Stimulated activated CD4-positive, alpha-beta T cell treated with anti-CD3 and anti-CD28 coated beads, TNF-alpha, amount 100 ng/mL, for 48 hours (primary cell): ENCODE data around the gene ADAT3.

Source experiments
- DNase-seq, 3 donors: peaks; one replicate each; pipeline ENCODE4 v3.0.0-alpha.2; 2020; ENCODE audit warnings: low read depth in 3 of 3

Gene ADAT3

DNA sequence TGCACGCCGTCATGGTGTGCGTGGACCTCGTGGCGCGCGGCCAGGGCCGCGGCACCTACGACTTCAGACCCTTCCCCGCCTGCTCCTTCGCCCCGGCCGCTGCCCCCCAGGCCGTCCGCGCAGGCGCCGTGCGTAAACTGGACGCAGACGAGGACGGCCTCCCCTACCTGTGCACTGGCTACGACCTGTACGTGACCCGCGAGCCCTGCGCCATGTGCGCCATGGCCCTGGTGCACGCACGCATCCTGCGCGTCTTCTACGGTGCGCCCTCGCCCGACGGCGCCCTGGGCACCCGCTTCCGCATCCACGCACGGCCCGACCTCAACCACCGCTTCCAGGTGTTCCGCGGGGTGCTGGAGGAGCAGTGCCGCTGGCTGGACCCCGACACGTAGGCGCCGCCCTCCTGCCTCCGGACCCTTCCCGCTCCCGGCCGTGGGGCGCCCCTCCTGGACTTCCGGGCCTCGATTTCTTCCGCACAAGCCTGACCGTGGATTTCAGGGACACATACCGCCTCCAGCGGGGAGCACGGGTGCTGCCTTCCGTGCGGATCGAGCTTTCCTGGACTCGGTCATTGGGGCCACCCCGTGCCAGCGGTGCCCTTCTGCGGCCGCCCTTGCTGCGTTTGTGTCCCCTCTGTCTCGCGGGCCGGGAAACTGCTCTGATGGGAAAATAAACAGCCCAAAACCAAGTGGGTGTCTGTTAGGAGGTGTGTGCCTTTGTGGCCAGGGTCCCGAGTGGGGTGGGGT, 7.7 kb downstream of the ADAT3 start:
- DNase-seq, result no peak

DNA sequence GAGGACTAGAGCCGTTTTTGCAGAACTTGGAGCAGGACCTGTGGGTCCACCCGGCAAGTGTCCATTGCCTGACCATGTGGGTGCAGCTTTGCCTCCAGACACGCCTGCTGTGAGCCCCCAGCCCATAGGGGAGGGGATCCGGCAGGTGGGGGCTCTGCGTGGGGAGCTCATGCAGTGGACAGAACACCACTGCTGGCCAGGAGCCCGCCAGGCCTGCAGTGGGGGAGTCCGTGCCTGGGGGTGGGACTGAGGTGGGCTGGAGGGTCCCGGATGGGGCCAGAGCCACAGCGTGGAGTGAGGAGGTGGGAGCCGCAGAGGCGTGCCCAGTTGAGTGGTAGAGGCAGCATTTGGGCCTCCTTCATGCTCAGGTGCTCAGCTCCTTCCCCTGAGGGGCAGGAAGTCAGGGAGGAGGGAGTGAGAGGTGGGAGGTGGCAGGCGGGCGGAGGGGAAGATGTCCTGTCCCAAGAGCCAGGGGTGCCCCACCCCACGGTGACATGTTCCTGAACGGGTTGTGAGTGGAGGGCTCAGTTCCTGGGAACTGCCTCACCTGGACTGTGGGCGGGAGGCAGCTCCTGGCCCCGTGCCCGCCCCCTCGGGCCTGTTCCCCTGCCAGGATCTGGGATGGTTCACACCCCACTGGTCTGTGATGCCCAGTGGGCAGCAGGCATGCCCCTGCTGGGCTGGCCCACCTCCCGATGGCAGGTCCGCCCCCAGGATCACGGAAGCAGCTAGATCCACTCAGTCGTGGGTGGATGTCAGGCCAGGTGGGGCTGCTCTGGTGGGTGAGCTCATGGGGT, 8.8 kb downstream of the ADAT3 start:
- no peak for DNase-seq

DNA sequence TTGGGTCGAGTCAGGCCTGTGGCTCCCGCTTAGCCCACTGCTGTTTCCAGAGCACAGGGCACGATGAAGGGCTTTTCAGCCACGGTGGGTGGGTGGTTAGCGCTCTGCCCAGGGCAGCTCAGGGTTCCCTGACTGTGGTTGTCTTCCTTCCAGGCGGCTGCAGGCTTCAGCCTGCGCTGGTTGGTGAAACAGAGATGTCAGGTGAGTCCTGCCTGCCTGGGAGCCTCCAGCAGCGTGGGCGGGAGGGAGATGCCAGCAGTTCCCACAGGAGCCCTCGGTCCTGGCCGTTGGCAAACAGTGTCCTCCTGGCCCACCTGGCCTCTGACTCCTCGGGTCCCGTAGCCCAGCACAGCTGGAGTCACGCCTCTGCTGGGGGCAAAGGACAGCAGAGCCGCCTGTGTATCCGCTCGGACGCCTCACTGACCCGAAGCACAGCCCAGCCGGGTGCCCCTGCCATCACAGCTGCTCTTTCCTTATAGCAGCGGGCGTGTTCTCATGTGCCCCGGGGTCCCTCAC, 9.7 kb downstream of the ADAT3 start:
- no peak for DNase-seq

DNA sequence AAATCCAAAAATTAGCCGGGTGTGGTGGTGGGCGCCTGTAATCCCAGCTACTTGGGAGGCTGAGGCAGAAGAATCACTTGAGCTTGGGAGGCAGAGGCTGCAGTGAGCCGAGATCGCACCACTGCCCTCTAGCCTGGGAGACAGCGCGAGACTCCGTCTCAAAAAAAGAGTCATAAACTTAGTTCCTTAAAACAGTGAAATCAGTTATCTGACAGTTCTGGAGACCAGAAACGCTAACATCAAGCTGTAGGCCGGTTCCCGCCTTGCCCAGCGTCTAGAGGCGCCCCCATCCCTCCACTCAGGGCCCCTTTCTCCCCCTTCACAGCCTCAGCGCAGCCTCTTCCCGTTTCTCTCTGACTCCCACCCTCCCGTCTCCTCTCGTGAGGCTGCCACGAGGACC, 11.9 kb downstream of the ADAT3 start:
- DNase-seq, result no peak

DNA sequence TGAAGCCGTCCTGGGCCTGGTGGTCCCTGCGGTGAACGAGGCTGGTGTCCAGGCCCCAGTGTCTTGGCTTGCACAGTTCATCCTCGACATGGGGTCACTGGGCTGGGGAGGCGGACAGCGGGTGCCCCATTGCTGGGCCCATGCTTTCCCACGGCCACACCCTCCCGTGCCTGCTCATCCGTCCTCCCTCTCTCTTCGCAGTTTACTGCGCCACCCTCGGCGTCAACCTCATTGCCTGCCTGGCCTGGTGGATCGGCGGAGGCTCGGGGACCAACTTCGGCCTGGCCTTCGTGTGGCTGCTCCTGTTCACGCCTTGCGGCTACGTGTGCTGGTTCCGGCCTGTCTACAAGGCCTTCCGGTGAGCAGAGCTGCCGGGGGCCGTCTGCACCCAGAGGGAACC, 12.7 kb downstream of the ADAT3 start:
- DNase-seq, result no peak

DNA sequence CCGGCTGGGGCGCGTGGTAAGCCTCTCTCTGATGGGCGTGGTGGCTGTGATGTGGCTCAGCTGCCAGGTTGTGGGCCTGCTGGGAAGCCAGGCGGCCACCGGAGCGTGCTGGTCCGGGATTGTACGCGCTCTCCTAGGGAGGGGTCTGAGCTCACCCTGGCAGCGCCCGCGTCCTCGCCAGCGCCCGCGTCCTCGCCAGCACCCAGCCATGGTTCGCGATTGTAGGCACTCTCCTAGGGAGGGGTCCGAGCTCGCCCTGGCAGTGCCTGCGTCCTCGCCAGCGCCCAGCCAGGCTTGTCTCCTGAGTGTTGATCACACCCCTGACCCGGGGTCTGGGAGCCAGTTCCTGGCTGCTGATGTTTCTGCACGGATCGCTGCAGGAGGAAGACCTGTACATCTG, 13.8 kb downstream of the ADAT3 start:
- no peak for DNase-seq

DNA sequence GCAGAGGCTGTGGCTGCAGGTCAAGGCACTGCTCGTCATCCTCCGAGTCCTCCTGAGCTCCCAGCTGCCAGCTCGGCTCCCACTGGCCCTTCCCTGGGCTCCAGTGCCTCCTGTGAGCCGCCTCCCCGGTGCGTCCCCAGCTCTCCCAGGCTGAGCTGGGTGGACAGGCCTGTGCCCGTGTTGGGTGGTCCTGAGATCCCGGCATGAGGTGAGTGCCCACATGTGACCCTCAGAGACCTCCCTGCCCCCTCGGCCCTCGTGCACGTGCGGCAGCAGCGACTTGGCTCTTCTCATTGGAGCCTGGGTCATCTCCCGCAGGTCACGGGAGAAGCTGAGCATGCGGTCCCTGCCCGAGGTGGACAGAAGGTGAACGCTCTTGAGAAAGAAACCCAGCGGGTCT, 15.4 kb downstream of the ADAT3 start:
- DNase-seq, result no peak

DNA sequence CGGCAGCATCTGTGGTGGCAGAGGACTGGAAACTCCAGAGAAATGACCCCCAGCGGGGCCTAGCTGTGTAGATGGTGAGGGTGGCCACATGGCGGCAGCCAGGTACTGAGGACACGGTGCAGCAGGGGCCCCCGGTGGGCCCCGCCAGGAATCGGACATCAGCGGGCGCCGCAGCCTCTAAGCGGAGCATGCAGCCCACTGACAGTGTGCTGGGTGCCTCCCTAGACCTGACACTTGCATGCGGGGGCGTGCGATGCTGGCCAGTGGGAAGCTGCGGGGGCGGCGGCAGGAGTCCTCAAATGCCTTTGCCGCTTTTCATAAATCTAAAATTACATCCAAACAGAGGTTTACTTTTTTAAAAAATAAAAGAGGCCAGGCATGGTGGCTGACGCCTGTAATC, 16.1 kb downstream of the ADAT3 start:
- DNase-seq, result no peak

DNA sequence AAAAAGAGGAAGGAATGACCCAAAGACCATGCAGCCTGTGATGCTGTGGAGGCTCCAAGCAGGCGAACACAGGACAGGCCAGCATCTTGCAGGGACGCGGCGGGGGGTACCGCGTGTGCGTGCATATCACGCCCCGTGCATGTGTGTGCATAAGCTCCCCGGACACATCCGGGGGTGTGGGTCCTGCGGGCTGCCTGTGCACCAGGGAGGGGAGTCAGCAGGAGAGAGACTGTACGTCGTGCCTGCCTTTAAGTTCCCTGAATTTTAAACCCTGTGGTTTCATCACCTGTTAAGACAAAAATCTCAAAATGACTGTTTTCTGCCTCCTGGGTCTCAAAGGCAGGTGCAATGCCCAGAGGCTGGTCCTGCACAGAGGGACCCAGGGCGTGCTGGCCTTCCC, 16.6 kb downstream of the ADAT3 start:
- DNase-seq, result no peak

DNA sequence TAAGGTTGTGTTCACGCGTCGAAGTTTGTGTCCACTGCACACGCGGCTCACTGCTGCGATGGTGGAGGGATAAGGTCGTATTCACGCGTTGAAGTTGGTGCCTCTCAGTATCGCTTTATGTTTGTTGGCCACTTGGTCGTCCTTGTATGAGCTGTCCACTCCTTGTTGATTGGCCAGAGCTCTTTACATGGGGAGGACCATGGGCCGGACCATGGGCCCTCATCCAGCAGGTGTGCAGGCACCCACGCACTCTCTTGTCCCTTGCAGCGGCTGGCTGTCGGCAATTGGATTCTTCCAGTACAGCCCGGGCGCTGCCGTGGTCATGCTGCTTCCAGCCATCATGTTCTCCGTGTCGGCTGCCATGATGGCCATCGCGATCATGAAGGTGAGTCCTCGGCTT, 17.6 kb downstream of the ADAT3 start:
- DNase-seq, result no peak

DNA sequence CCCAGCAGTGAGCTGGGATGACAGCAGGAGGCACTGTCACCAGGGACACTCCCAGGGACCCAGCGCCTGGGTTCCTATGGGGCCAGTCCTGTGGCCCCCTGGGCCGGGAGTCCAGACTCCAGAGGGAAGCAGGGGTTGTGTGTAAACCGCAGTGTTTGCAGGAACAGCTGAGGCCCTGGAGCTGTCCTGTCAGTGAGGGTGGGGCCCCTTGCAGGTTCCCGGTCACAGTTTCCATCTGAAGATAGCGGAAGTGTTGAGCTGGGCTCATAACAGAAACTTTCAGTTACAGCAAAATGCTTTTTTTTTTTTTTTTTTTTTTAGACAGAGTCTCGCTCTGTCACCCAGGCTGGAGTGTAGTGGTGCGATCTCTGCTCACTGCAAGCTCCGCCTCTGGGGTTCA, 18.1 kb downstream of the ADAT3 start:
- DNase-seq, result no peak

DNA sequence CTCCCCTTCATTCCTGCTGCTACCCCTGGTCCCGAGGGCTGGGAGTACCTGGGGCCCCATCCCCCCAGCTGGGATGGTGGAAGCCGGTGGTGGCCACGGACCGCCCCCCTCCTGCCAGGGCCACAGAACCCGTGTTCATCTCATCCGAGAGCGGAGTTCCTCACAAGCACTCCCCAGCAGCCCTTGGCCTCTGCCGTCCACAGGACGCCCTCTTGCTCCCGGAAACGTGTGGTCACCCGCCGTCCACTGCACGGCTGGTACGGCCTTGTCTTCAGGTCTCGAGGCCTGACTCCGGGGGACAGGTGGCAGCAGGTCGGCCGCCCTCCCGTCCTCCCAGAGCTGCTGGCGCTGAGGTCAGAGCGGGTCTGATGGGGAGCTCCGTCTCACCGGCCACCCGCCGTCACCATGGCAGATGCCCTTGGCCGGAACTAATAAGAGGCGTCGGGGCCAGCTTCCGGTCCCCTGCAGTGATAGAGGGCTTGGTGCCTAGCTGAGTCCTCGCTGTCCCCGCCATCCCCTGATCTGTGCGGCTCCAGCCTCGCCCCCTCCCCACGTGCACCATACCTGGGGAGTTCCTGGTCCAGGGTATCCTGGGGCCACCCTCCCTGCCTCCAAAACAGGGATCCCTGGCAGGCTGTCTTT, 19.2 kb downstream of the ADAT3 start:
- DNase-seq, result no peak

DNA sequence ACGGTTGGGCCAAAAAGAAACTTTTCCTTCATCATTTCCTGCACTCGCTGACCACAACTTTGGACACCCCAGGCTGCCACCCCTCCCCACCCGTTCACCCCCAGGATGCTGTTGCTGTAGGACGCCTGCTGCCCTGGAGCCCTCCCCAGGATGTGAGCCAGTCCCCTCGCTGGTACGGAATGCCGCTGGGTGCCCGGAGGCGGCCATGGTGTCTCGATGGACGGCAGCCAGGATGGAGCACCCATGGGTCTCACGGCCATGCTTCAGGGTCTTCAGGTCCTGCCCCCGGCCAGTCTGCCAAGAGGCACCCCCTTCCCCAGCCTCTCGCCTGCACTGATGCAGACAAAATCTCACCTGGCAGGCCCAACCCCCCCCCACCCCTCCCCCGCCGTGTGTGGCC, 20.3 kb downstream of the ADAT3 start:
- no peak for DNase-seq

DNA sequence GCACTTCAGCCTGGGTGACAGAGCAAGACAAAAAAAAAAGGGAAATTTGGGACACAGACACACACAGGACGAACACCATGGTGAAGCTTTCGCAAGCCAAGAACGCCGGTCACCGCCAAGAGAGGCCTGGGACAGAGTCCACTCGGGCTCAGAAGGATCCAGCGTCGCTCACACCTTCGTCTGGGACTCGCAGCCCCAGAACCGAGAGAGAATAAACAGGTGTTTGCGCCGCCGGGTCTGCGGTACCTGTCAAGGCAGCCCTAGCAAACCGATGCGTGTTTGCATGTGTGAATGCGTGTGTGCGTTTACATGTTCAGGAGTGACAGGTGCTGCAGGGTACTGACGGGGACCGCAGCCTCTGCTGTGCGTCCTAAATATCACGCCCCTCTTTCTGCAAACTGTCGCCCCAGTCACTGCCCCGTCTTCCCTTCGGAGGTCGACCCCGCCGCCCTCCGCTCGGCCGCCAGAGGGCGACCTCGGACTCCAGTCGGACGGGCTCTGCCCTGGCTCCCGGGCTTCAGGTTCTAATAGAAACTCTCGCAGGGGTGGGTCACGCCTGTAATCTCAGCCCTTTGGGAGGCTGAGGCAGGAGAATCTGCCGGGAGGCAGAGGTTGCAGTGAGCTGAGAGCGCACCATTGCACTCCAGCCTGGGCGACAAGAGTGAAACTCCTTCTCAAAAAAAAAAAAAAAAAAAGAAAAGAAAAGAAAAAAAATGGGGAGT, 24.0 kb downstream of the ADAT3 start:
- DNase-seq, result peak; percentile 54 to 82 (median 65)

DNA sequence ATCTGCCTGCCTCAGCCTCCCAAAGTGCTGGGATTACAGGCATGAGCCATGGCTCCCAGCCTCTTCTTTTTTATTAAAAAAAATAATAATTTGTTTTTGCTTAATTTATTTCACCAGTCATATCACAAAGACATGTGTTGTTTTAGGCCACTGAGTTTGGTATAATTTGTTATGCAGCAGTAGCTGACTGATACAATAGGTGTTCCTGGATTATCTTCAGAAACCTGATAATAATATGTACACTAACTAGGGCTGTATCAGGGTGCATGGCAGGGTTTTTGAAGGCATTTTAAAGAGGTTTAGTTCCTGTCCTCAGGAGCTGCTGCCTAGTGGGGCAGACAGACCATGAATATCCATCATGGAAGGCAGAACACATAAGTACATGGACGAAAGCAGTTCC, 26.2 kb downstream of the ADAT3 start:
- DNase-seq, result no peak

DNA sequence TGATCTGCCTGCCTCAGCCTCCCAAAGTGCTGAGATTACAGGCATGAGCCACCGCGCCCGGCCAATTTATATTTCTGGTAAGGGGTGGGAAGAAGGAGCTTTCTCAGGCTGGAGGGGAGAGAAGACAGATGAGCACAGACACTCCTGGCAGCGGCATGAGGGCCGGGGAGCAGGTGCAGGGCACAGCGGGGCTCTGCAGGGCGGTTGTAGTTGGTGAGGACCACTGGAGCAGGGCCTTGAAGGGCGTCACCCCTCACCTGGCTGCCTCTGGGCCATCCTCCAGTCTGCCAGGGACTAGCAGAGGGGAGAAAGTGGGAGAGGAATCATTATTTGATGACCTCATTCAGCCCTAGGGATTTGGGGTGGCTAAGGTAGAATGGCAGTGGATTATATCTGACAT, 27.2 kb downstream of the ADAT3 start:
- no peak for DNase-seq

DNA sequence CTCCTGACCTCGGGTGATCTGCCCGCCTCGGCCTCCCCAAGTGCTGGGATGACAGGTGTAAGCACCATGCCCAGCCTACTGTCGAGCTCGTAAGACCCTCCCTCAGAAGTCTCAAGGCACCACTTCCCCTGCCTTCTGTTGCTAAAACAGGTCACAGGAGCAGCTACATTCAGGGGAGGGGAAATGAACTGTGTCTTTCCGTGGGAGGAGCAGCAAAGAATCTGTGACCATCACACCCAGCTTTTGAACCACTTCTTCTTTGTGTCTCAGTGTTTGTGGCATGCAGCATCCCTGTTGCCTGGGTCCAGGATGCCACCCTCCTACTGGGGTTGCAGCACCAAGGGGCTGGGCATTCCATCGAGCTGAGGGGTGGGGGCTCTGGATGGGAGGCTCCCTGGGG, 28.0 kb downstream of the ADAT3 start:
- no peak for DNase-seq

DNA sequence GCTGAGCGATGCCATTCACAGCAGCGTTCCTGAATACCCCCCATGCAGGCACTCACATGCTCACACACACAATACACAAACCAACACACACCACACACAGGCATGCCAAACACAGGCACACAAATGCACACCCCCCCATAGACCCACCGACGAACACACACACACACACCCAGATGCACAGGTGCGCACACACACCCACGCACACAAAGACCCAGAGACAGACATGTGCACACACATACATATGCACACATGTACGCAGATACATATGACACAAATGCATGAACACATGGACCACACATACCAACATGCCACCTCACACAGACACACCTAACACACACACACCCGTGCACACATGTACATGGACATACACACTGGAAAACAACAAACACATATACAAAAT, 28.7 kb downstream of the ADAT3 start:
- DNase-seq, result no peak

DNA sequence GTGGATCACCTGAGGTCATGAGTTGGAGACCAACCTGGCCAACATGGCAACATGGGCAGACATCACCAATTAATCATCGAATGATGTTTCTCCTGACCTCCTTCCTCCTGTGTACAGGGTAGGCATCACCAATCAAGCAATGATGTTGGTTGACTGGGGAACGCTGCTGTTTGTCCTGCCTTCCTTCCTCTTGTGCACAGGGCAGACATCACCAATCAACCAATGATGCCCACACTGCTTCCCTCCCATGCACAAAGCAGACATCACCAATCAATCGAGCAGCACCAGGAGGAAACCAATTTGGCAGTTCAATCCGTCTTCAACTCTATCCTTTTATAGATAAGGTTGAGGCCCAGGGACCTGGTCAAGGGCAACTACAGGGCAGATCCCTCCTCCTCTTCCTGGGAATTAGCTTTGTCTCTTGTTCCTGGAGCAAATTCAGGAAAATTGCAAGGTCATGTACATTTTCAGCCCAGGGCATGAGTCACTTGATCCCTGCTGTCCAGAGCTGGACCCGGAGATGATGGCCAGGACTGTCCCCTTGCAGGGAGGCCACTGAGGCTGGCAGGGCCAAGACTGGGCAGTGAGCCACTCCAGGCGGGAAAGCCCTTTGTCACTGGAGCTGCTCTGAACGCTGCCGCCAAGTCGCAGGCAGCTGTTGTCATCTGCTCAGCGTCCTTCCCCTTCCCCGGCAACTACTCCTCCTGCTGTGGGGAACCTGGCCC, 30.4 kb downstream of the ADAT3 start:
- no peak for DNase-seq

DNA sequence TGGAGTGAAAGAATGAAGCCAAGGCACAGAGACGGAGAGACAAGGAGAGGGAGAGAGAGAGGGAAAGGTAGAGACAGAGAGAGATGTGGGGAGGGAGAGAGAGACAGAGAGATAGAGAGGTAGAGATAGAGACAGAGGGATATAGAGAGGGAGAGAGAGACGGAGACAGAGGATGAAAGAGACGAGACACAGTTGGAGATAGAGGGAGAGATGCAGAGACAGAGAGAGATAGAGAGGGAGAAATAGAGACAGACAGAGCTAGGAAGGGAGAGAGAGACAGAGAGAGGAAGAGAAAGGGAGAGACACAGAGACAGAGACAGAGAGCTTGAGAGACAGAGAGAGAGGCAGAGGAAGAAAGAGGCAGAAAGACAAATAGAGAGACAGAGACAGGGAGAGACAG, 31.2 kb downstream of the ADAT3 start:
- no peak for DNase-seq

DNA sequence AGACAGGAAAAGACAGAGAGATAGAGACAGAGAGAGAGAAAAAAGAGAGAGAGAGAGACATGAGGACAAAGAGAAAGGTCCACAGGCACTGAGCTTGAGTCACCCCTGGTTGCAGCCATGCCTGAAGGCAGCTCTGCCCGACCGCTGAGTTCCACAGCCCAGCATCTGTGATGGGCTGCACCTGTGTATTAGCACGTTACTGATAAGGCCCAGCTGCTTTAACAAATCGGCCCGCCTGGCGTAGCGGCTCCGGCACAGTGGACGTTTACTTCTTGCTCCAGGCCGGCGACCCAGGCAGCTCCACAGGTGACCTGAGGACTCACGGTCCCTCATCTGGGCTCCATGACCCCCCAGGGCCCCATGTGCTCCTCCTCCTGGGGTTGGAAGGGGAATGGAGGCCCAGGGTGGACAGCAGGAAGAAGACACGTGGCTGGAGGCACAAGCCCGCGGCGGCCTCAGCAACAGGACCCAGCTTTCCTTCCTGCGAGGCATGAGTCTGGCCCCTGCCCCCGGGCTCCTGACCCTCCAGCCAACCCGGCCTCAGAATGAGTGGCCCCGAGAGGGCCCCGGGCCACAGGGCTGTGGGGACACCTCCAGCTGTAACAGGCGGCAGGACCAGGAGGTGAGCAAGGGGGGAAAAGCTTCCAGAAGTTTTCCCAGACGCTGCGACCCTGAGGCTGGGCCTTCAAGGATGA, 31.9 kb downstream of the ADAT3 start:
- no peak for DNase-seq
